ENCODE data around the gene CTDSP1.

GRCh38 chr2:218397463-218397819 lies 2.2 kb upstream of the CTDSP1 start:
- TF ChIP-seq CTCF (IDR thresholded peaks at IDR 0.05) (no peak), POLR2A (IDR thresholded peaks at IDR 0.05) (no peak)
